Mesodermal cell (in vitro differentiated cells): Measurements from ENCODE around the gene CEACAM7.
"Not testable (repeated sequence)": the region's sequence is repeated elsewhere in the genome, so short reads cannot be mapped to it uniquely, and the experiment has no call there.

Experiments
- H3K27ac ChIP-seq: 2 replicates; pipeline ENCODE4 v1.7.0; 2013; ENCODE audit warnings: mild to moderate bottlenecking, low read depth, low read length, moderate library complexity; ENCODE audit not compliant: severe bottlenecking
- H3K36me3 ChIP-seq: 2 replicates; pipeline ENCODE4 v1.7.1; 2013; ENCODE audit warnings: mild to moderate bottlenecking, low read length, moderate library complexity; ENCODE audit not compliant: control insufficient read depth, insufficient read depth
- H3K4me1 ChIP-seq: one replicate; pipeline ENCODE4 v1.7.1; 2013; ENCODE audit warnings: mild to moderate bottlenecking, low read length; ENCODE audit not compliant: insufficient read depth, control insufficient read depth, poor library complexity, severe bottlenecking
- H3K4me3 ChIP-seq: 2 replicates; pipeline ENCODE4 v1.7.0; 2013; ENCODE audit warnings: low read length, control low read depth, mild to moderate bottlenecking; ENCODE audit not compliant: insufficient read depth, poor library complexity, severe bottlenecking; ENCODE audit errors: extremely low read depth
- H3K9me3 ChIP-seq: 2 replicates; pipeline ENCODE4 v1.7.1; 2013; ENCODE audit warnings: mild to moderate bottlenecking, low read length, moderate library complexity; ENCODE audit not compliant: control insufficient read depth
- WGBS, 2 experiments: methylation state at CpG; one replicate each; pipeline ENCODE4 v1.1.5; 2013; ENCODE audit warnings: missing lambda C conversion rate in 2 of 2; ENCODE audit not compliant: insufficient coverage in 2 of 2; 5-methylcytosine and 5-hydroxymethylcytosine counted together

Gene CEACAM7

GRCh38 chr19:41709516-41709915, 21.4 kb upstream of the CEACAM7 start:
- not testable (repeated sequence) for H3K9me3 ChIP-seq, H3K4me1 ChIP-seq, H3K36me3 ChIP-seq, H3K4me3 ChIP-seq, H3K27ac ChIP-seq
- WGBS, 2 experiments, result 75 to 83% methylated on average over 5 of the region's 8 CpGs

GRCh38 chr19:41708481-41708880, 20.4 kb upstream of the CEACAM7 start, which contains the start of gene CEACAM5:
Gene CEACAM5 (plus strand): TSS chr19:41708626. CDS start chr19:41708732, 106 bp downstream.
- Histone ChIP-seq H3K4me1 (no peaks in the 10 kb centered on the region), H3K9me3 (no peaks in the 10 kb centered on the region), H3K4me3 (no peak within 1 kb of the TSS), H3K36me3 (no peaks in the 10 kb centered on the region), H3K27ac (no peak within 1 kb of the TSS)
- 16 to 38% methylated on average over 2 to 3 of the region's 4 CpGs for WGBS, 2 experiments

GRCh38 chr19:41707871-41708371, 19.9 kb upstream of the CEACAM7 start:
- no peaks in the 10 kb centered on the region for H3K9me3 ChIP-seq
- H3K27ac ChIP-seq, result no peak overlapping the region
- H3K36me3 ChIP-seq, result no peaks in the 10 kb centered on the region
- WGBS, 2 experiments, result 68 to 75% methylated on average over 3 of the region's 5 CpGs
- no peaks in the 10 kb centered on the region for H3K4me1 ChIP-seq
- H3K4me3 ChIP-seq, result no peak overlapping the region

- no peaks in the 10 kb centered on the region for H3K36me3 ChIP-seq
- no peak overlapping the region for H3K27ac ChIP-seq
- H3K4me1 ChIP-seq, result no peaks in the 10 kb centered on the region
- 55 to 60% methylated on average over 3 to 5 of the region's 5 CpGs for WGBS, 2 experiments
- no peak overlapping the region for H3K4me3 ChIP-seq
- H3K9me3 ChIP-seq, result no peaks in the 10 kb centered on the region
Observed at GRCh38 chr19:41707502-41707812, 19.4 kb upstream of the CEACAM7 start.

GRCh38 chr19:41706741-41707501, 18.9 kb upstream of the CEACAM7 start:
- no peak overlapping the region for H3K27ac ChIP-seq
- no peak overlapping the region for H3K4me3 ChIP-seq
- no peaks in the 10 kb centered on the region for H3K9me3 ChIP-seq
- H3K4me1 ChIP-seq, result no peaks in the 10 kb centered on the region
- 21 to 27% methylated on average over 19 to 25 of the region's 26 CpGs for WGBS, 2 experiments
- no peaks in the 10 kb centered on the region for H3K36me3 ChIP-seq

GRCh38 chr19:41705393-41706174, 17.5 kb upstream of the CEACAM7 start:
- Histone ChIP-seq H3K36me3 (no peaks in the 10 kb centered on the region), H3K27ac (no peak overlapping the region), H3K4me1 (no peaks in the 10 kb centered on the region), H3K9me3 (no peaks in the 10 kb centered on the region), H3K4me3 (no peak overlapping the region)
- WGBS, 2 experiments, result 25 to 65% methylated on average over 5 to 8 of the region's 10 CpGs

- no peak overlapping the region for H3K4me3 ChIP-seq
- H3K27ac ChIP-seq, result no peak overlapping the region
- H3K4me1 ChIP-seq, result no peaks in the 10 kb centered on the region
- no peaks in the 10 kb centered on the region for H3K36me3 ChIP-seq
- WGBS, 2 experiments, result 62 to 69% methylated on average over 6 of the region's 8 CpGs
- H3K9me3 ChIP-seq, result no peaks in the 10 kb centered on the region
Observed at GRCh38 chr19:41703602-41704293, 15.7 kb upstream of the CEACAM7 start.

GRCh38 chr19:41702171-41702651, 14.1 kb upstream of the CEACAM7 start:
- no peaks in the 10 kb centered on the region for H3K4me1 ChIP-seq
- H3K27ac ChIP-seq, result no peak overlapping the region
- no peaks in the 10 kb centered on the region for H3K36me3 ChIP-seq
- no peaks in the 10 kb centered on the region for H3K9me3 ChIP-seq
- H3K4me3 ChIP-seq, result no peak overlapping the region
- 54 to 80% methylated on average over 1 to 2 of the region's 3 CpGs for WGBS, 2 experiments

- H3K4me1 ChIP-seq, result no peaks in the 10 kb centered on the region
- 45 to 46% methylated on average over 8 of the region's 10 CpGs for WGBS, 2 experiments
- H3K9me3 ChIP-seq, result no peaks in the 10 kb centered on the region
- H3K4me3 ChIP-seq, result no peak overlapping the region
- H3K27ac ChIP-seq, result no peak overlapping the region
- H3K36me3 ChIP-seq, result no peaks in the 10 kb centered on the region
Observed at GRCh38 chr19:41701401-41702075, 13.5 kb upstream of the CEACAM7 start.
